Sigmoid colon (tissue), 7 donors: ENCODE measurements around the gene HSPA4. TPM values are rescaled to one million over a fixed set of nuclear protein-coding genes. Genes with fewer than 3 reads are reported as not detected.

ENCODE experiments used
- DNase-seq: peaks from one replicate; pipeline ENCODE4 v3.0.0-alpha.2; 2019
- H3K27ac ChIP-seq, 4 donors: fragments of 200-600 bp; sonication (generic); one replicate each; pipeline ENCODE4 v1.5.1; 2016 to 2019; ENCODE audit warnings: mild to moderate bottlenecking in 1 of 4
- H3K27me3 ChIP-seq, 3 donors: fragments of 200-600 bp; sonication (generic); one replicate each; pipeline ENCODE4 v1.5.1; 2019; ENCODE audit warnings: mild to moderate bottlenecking in 1 of 3
- H3K36me3 ChIP-seq, 4 donors: fragments of 200-600 bp; sonication (generic); one replicate each; pipeline ENCODE4 v1.5.1; 2016 to 2019
- H3K4me1 ChIP-seq, 4 donors: fragments of 200-600 bp; sonication (generic); one replicate each; pipeline ENCODE4 v1.5.1; 2017 to 2019
- H3K4me3 ChIP-seq, 4 donors: fragments of 200-600 bp; sonication (generic); one replicate each; pipeline ENCODE4 v1.5.1; 2017 to 2019; ENCODE audit warnings: mild to moderate bottlenecking in 2 of 4, moderate library complexity in 1 of 4
- H3K9me3 ChIP-seq, 4 donors: fragments of 200-600 bp in 3 of 4; sonication (generic) in 3 of 4; one replicate each; pipeline versions ENCODE4 v1.5.1 to v1.6.1; 2013 to 2019
- EP300 ChIP-seq, 4 donors: sonication (generic); formaldehyde crosslinking; IDR thresholded peaks; one replicate each; pipeline ENCODE4 v1.6.1; 2017; ENCODE audit warnings: antibody characterized with exemption in 4 of 4
- POLR2A ChIP-seq, 2 donors: fragments of 450-650 bp; IDR thresholded peaks; one replicate each; pipeline ENCODE4 v1.6.1; 2016; ENCODE audit warnings: antibody characterized with exemption in 2 of 2, mild to moderate bottlenecking in 2 of 2, moderate library complexity in 2 of 2
- POLR2AphosphoS5 ChIP-seq, 4 donors: sonication (generic); formaldehyde crosslinking; IDR thresholded peaks; one replicate each; pipeline ENCODE4 v1.6.1; 2017; ENCODE audit warnings: antibody characterized with exemption in 4 of 4
- WGBS, 2 donors: extraction: QIAGEN DNeasy Blood & Tissue Kit; methylation state at CpG; one replicate each; pipeline ENCODE4 v1.1.7; 2013; 5-methylcytosine and 5-hydroxymethylcytosine counted together
- intact Hi-C: fragments of 100-400 bp; cut with DNase I; formaldehyde crosslinking; loops from one replicate; pipeline ENCODE4 v1.15.1; 2023
- polyA plus RNA-seq, 3 donors: library from polyadenylated mRNA; stranded (reverse); fragments of 200-250 nt; gene quantifications; one replicate each; pipeline ENCODE4 v1.2.3, GENCODE V29; 2013
- total RNA-seq, 4 donors: library from RNA; depleted of rRNA; stranded (reverse); fragments of >200 nt; gene quantifications; one replicate each; pipeline ENCODE4 v1.1.0, GENCODE V29; 2016
- TF ChIP-seq, protein P1 (sequence below), 4 experiments: fragments of 450-650 bp in 3 of 4; fragments of 200-600 bp in 1 of 4; IDR thresholded peaks; one replicate each; pipeline ENCODE4 v1.5.1; 2016 to 2019; ENCODE audit warnings: antibody characterized with exemption in 4 of 4, mild to moderate bottlenecking in 3 of 4, moderate library complexity in 2 of 4
- donor health status: healthy with polysubstance abuse.
- donor health status: Bipolar disorder and iron deficiency.
- donor health status: healthy.

Gene HSPA4
- total and polyA plus RNA-seq, 7 donors, result 24.0 to 54.0 (median 40.3) TPM

DNA sequence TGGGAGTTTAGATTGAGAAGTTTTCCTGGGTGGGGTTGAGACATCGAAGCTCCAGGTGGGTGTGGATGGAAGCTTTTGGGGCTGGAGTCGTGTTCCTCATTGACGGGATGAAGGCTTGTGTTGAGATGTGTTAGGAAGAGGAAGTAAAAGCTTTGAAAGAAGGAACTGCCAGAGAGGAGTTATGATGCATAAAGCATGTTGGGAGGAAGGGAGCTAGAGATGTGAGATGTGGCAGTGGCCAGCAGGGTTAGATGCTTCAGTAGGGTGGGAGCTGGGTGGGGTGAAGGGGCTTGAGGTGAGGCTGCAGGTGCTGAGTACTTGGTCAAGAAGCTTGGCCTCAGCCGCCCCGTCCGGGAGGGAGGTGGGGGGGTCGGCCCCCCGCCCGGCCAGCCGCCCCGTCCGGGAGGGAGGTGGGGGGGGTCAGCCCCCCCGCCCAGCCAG, 56.7 kb downstream of the HSPA4 start:
- intact Hi-C loops, result no loop called here
- H3K27ac ChIP-seq, result no peak overlapping the region
- peaks cover 0 to 8% (median 3%) of the 10 kb centered on the region in 4 donors for H3K4me1 ChIP-seq
- H3K27me3 ChIP-seq, result peaks cover 0 to 4% (median 0%) of the 10 kb centered on the region in 3 donors
- TF ChIP-seq, protein P1, sequence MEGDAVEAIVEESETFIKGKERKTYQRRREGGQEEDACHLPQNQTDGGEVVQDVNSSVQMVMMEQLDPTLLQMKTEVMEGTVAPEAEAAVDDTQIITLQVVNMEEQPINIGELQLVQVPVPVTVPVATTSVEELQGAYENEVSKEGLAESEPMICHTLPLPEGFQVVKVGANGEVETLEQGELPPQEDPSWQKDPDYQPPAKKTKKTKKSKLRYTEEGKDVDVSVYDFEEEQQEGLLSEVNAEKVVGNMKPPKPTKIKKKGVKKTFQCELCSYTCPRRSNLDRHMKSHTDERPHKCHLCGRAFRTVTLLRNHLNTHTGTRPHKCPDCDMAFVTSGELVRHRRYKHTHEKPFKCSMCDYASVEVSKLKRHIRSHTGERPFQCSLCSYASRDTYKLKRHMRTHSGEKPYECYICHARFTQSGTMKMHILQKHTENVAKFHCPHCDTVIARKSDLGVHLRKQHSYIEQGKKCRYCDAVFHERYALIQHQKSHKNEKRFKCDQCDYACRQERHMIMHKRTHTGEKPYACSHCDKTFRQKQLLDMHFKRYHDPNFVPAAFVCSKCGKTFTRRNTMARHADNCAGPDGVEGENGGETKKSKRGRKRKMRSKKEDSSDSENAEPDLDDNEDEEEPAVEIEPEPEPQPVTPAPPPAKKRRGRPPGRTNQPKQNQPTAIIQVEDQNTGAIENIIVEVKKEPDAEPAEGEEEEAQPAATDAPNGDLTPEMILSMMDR (IDR thresholded peaks at IDR 0.05), result no peak
- TF ChIP-seq EP300 (IDR thresholded peaks at IDR 0.05) (no peak), POLR2A (IDR thresholded peaks at IDR 0.05) (no peak), POLR2AphosphoS5 (IDR thresholded peaks at IDR 0.05) (no peak)
- no peaks in the 10 kb centered on the region for H3K9me3 ChIP-seq
- WGBS, 2 donors, result 49 to 74% methylated on average over 13 of the region's 13 CpGs
- H3K36me3 ChIP-seq, result peaks cover 0 to 23% (median 15%) of the 10 kb centered on the region in 4 donors
- DNase-seq, result no peak
- H3K4me3 ChIP-seq, result no peak overlapping the region

DNA sequence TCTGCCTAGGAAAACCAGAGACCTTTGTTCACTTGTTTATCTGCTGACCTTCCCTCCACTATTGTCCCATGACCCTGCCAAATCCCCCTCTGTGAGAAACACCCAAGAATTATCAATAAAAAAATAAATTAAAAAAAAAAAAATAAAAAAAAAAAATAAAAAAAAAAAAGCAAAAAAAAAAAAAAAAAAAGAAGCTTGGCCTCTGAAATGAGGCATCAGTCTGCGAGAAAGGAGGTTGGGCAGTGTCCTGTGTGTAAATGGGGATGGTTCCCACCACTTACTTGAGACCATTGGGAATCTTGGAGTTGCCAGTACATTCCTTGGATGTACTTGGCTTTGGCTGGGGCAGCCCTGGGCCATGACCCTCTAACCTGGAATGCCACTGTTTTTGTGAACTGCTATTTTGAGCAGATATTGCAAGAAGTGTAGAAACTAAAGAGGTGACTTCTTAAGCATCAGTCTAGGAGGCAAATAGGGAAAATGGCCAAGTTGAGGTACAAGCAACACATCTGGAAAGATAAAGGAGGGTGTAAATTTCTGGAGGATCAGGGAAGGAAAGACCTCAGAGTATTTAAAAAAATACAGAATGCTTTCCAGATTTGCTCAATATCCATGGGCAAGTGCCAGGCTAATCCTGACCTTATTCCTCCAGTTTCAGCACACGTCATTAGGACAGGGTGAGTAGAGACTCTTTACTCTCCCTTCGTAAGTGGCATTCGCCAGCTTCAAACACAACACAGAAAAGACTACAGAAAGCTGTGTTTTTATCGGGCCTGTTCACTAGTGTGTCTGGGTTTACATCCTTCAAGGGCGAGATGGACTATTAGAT, 58.1 kb downstream of the HSPA4 start:
- no peak overlapping the region for H3K4me3 ChIP-seq
- no peaks in the 10 kb centered on the region for H3K9me3 ChIP-seq
- TF ChIP-seq POLR2A (IDR thresholded peaks at IDR 0.05) (no peak), EP300 (IDR thresholded peaks at IDR 0.05) (no peak), POLR2AphosphoS5 (IDR thresholded peaks at IDR 0.05) (no peak)
- TF ChIP-seq, protein P1 (IDR thresholded peaks at IDR 0.05), result no peak
- peaks cover 0 to 8% (median 3%) of the 10 kb centered on the region in 4 donors for H3K4me1 ChIP-seq
- WGBS, 2 donors, result 83 to 90% methylated on average over 6 of the region's 6 CpGs
- DNase-seq, result no peak
- peaks cover 0 to 4% (median 0%) of the 10 kb centered on the region in 3 donors for H3K27me3 ChIP-seq
- H3K27ac ChIP-seq, result no peak overlapping the region
- intact Hi-C loops, result loop anchor here (2.0 kb wide), 1 partner anchor 759 kb away; no protein-coding TSS in a partner anchor
- H3K36me3 ChIP-seq, result peaks cover 0 to 9% (median 4%) of the 10 kb centered on the region in 4 donors

DNA sequence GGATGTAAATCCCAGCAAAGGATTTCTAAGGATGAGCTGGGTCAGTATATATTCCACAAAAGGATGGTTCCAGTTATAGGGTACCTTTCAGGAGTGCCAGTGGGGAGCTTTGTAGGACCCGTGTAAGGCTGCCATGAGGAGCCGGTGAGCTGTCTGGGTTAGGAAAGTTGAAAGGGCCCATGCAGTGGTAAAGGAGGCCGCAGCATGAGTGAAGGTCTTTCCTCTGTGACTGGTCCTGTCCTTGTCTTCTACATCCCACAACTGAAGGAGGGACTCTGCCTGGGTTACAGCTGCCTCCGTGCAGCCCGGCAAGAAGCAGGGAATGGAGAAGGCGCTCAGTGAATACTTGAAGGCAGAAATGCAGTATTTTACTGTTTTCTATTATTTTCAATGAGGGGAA, 58.9 kb downstream of the HSPA4 start:
- DNase-seq, result no peak
- H3K27ac ChIP-seq, result no peak overlapping the region
- H3K9me3 ChIP-seq, result no peaks in the 10 kb centered on the region
- H3K36me3 ChIP-seq, result peaks cover 0 to under 1% (median 0%) of the 10 kb centered on the region in 4 donors
- WGBS, 2 donors, result 79 to 83% methylated on average over 6 of the region's 6 CpGs
- intact Hi-C loops, result loop anchor here (1.0 to 2.0 kb wide), 2 partner anchors 177 to 758 kb away; no protein-coding TSS in a partner anchor
- TF ChIP-seq, protein P1 (IDR thresholded peaks at IDR 0.05), result no peak
- TF ChIP-seq EP300 (IDR thresholded peaks at IDR 0.05), result no peak
- TF ChIP-seq POLR2A (IDR thresholded peaks at IDR 0.05), result no peak
- TF ChIP-seq POLR2AphosphoS5 (IDR thresholded peaks at IDR 0.05), result no peak
- no peak overlapping the region for H3K4me3 ChIP-seq
- peaks cover 0 to 4% (median 0%) of the 10 kb centered on the region in 3 donors for H3K27me3 ChIP-seq
- H3K4me1 ChIP-seq, result peaks cover 0 to 8% (median 3%) of the 10 kb centered on the region in 4 donors

DNA sequence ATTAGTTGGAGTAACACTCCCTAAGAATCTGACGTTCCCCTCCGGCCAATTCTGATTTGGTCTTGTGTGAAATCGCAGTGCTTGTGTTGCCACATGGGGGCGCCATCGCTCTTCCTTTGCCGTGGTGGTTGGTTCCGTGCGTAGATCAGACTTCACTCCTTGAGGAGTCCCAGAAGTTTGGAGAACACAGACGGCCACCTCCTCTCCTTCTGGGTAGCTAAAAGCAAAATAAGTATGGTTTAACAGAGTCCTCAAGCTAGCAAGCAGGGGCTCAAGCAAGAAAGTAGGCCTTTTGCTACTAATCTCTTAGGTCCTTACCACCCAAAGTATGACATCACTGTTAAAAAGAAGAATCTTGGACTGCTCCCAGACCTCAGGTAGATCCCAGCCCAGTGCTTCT, 59.5 kb downstream of the HSPA4 start:
- Histone ChIP-seq H3K9me3 (no peaks in the 10 kb centered on the region), H3K27me3 (peaks cover 0 to 4% (median 0%) of the 10 kb centered on the region in 3 donors), H3K4me1 (peaks cover 0 to 8% (median 3%) of the 10 kb centered on the region in 4 donors), H3K36me3 (no peaks in the 10 kb centered on the region), H3K27ac (no peak overlapping the region), H3K4me3 (no peak overlapping the region)
- DNase-seq, result peak; percentile 90
- TF ChIP-seq, protein P1 (IDR thresholded peaks at IDR 0.05), result peak; percentile 77 to 90 (median 86)
- no peak for TF ChIP-seq POLR2AphosphoS5 (IDR thresholded peaks at IDR 0.05)
- 0 to 1% methylated on average over 9 of the region's 9 CpGs for WGBS, 2 donors
- intact Hi-C loops, result loop anchor here (1.0 to 2.0 kb wide), 2 partner anchors 176 to 758 kb away; no protein-coding TSS in a partner anchor
